GM13977 (cell line): ENCODE results near the gene ECM2.

ENCODE experiments used
- DNase-seq: peaks from one replicate; pipeline ENCODE4 v3.0.0; 2012; ENCODE audit warnings: low spot score
- in situ Hi-C: fragments of 300-500 bp; cut with MboI; formaldehyde crosslinking; loops from one replicate; pipeline ENCODE4 v1.12.0; 2022; ENCODE audit warnings: low sequenced_read_pairs, low pct_unique_long_range_greater_than_20kb, mixed read lengths, inconsistent platforms; ENCODE audit not compliant: unreplicated experiment
- TF ChIP-seq, protein P1 (sequence below): IDR thresholded peaks from 2 replicates; pipeline ENCODE4 v1.5.1; 2012; ENCODE audit warnings: mild to moderate bottlenecking, control low read depth; ENCODE audit not compliant: insufficient read depth; ENCODE audit errors: extremely low read depth, missing control alignments

The ECM2 gene

DNA sequence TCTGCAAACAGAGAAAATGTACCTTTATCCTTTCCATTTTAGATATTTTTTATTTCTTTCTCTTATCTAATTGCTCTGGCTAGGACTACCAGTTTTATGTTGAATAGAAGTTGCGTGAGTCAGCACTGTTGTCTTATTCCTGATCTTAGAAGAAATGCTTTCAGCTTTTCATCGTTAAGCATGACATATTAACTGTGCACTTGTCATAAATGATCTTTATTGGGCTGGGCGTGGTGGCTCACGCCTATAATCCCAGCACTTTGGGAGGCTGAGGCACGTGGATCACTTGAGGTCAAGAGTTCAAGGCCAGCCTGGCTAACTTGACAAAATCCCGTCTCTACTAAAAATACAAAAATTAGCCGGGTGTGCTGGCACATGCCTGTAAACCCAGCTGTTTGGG, 8.2 kb upstream of the ECM2 start:
- in situ Hi-C loops = no loop called here
- TF ChIP-seq, protein P1, sequence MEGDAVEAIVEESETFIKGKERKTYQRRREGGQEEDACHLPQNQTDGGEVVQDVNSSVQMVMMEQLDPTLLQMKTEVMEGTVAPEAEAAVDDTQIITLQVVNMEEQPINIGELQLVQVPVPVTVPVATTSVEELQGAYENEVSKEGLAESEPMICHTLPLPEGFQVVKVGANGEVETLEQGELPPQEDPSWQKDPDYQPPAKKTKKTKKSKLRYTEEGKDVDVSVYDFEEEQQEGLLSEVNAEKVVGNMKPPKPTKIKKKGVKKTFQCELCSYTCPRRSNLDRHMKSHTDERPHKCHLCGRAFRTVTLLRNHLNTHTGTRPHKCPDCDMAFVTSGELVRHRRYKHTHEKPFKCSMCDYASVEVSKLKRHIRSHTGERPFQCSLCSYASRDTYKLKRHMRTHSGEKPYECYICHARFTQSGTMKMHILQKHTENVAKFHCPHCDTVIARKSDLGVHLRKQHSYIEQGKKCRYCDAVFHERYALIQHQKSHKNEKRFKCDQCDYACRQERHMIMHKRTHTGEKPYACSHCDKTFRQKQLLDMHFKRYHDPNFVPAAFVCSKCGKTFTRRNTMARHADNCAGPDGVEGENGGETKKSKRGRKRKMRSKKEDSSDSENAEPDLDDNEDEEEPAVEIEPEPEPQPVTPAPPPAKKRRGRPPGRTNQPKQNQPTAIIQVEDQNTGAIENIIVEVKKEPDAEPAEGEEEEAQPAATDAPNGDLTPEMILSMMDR = no peak
- DNase-seq = no peak

DNA sequence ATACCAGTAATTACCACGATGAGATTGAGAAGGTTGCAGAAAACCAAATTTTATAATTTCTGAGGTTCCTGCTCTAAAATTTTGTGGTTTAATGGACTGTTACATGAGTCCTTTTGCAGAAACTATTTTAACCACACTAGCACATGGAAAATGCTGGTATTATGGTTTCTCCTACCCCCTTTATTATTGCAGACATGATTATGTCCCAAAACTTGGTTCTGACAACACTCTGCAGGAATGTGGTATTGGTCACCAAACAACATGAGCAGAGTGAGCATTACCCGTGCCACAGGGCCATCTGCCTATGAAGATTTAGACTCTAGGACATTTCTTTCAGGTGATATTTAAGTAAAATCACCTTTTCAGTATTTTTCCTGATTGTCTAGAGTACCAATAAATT, 2.8 kb upstream of the ECM2 start:
- DNase-seq = no peak
- in situ Hi-C loops = no loop called here
- TF ChIP-seq, protein P1 = no peak

DNA sequence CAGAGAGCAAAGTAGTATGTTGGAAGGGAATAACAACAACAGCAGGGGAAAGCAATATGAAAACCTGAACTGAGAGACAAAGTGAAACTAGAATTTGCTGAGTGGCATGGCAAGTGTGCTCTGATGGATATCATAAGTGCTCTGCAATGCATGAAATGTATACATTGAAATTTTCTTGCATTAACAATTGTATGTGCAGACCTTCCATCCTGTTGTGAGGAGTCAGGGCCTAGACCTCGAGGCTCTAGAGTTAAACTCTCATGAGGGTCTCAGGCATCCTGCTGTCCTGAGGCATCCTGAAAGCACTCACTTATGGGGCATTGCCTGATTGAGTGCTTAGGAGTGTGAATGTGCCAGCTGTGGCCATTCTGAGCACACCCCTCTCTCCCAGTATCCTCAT, 1.1 kb downstream of the ECM2 start:
- in situ Hi-C loops = no loop called here
- DNase-seq = no peak
- TF ChIP-seq, protein P1 = no peak

DNA sequence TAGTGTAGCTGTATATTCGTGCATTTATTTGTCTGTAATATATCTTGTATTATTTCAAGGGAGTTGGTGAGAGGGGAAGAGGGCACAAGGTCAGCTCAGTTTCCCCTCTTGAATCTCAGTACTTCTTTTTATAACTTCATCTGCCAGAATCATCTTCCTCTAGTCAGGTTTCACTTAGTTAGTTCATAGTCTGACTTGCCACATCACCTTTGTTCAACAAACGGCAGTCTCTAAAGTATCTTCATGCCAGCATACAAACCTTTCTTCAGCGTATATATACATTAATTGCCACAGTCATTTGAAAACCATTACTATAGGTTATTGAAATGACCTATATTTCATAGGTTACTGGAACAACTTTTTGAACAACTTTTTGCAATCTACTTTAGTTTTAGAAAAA, 1.6 kb downstream of the ECM2 start:
- in situ Hi-C loops = no loop called here
- no peak for DNase-seq
- TF ChIP-seq, protein P1 = no peak

DNA sequence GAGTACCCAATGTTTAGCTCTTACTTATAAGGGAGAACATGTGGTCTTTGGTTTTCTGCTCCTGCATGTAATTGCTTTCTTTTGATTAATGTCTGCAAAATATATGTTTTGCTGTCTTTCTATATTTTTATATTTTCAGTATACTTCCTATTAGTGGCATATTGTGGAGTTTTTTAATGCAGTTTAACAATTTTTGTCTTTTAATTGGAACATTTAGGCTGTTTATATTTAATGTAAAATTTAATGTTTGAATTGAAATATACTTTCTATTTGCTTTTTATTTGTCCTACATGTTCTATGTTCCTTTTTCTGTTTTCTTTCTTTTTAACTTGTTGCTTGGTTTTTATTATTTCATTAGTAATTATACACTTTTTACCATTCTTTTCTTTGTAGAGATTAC, 4.9 kb downstream of the ECM2 start:
- no peak for DNase-seq
- in situ Hi-C loops = no loop called here
- TF ChIP-seq, protein P1 = no peak

DNA sequence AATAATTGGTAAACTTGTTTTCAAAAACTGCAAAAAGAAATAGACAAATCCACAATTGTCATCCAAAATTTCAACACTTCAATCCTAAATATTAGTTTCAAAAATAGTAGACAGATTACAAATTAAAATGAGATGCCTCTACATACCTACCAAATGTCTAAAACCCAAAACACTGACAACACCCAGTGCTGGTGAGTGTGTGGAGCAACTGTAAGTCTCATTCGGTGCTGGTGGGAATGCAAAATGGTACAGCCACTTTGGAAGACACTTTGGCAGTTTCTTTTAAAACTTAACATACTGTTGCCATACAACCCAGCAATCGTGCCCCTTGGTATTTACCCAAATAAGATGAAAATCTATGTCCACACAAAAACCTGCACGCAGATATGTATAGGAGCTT, 6.7 kb downstream of the ECM2 start:
- no peak for DNase-seq
- in situ Hi-C loops = no loop called here
- TF ChIP-seq, protein P1 = no peak

DNA sequence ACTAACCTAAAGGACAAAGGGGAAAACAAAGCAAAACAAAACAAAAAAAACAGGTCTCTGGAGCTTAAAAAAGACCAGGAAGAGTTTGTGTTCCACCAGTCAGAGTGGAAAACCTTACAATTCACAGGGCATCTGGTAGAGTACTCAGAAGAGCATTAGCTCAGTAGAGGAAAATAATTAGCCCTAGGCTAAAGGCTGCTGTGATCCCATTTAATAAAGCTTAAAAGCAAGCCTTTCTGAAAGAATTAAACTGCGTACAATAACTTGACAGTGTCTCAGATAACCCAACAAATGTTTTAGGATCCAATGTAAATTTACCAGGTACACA, 7.3 kb downstream of the ECM2 start:
- TF ChIP-seq, protein P1 = no peak
- DNase-seq = no peak
- in situ Hi-C loops = no loop called here
